Hematopoietic multipotent progenitor cell treated with erythropoietin and hydrocortisone succinate and interleukin-3 and kit ligand, for 17 days (in vitro differentiated cells): Measurements from ENCODE around the gene GSTM2.
"Not testable (repeated sequence)": the region's sequence is repeated elsewhere in the genome, so short reads cannot be mapped to it uniquely, and the experiment has no call there.

ENCODE experiments used
- DNase-seq: peaks from one replicate; pipeline ENCODE4 v3.0.0-alpha.2; 2015; ENCODE audit warnings: low spot score

The GSTM2 gene

GRCh38 chr1:109644670-109645069 is 23.2 kb upstream of the GSTM2 start:
- DNase-seq: no peak

- DNase-seq: no peak
These were observed 18.4 kb upstream of the GSTM2 start for GRCh38 chr1:109649491-109649914.

- no peak for DNase-seq
These were observed 17.2 kb upstream of the GSTM2 start for GRCh38 chr1:109650609-109651008.

GRCh38 chr1:109652402-109652801 is 15.5 kb upstream of the GSTM2 start:
- no peak for DNase-seq

GRCh38 chr1:109653306-109653705 is 14.6 kb upstream of the GSTM2 start:
- no peak for DNase-seq

GRCh38 chr1:109654519-109654918 is 13.3 kb upstream of the GSTM2 start:
- no peak for DNase-seq

GRCh38 chr1:109655615-109656519 is 12.0 kb upstream of the GSTM2 start, which contains the start of gene GSTM4:
Gene GSTM4, plus strand, starts transcription at chr1:109656099. Its CDS starts 291 bp downstream, at chr1:109656390.
- no peak for DNase-seq

GRCh38 chr1:109657395-109657794 is 10.5 kb upstream of the GSTM2 start:
- DNase-seq: no peak

- DNase-seq: no peak
These were observed 9.9 kb upstream of the GSTM2 start for GRCh38 chr1:109657970-109658369.

- no peak for DNase-seq
These were observed 9.3 kb upstream of the GSTM2 start for GRCh38 chr1:109658533-109659042.

GRCh38 chr1:109659145-109659544 is 8.7 kb upstream of the GSTM2 start:
- no peak for DNase-seq

- DNase-seq: no peak
These were observed 7.7 kb upstream of the GSTM2 start for GRCh38 chr1:109659997-109660690.

- not testable (repeated sequence) for DNase-seq
These were observed 7.2 kb upstream of the GSTM2 start for GRCh38 chr1:109660691-109661026.

- no peak for DNase-seq
These were observed 6.5 kb upstream of the GSTM2 start for GRCh38 chr1:109661391-109661790.

GRCh38 chr1:109664671-109665070 is 3.2 kb upstream of the GSTM2 start:
- peak; percentile 1 for DNase-seq

- DNase-seq: peak; percentile 1
These were observed 392 bp downstream of the GSTM2 start for GRCh38 chr1:109668123-109668775.

GRCh38 chr1:109669246-109669948 is 1.5 kb downstream of the GSTM2 start:
- peak; percentile 2 for DNase-seq

- DNase-seq: peak; percentile 1
These were observed 2.1 kb downstream of the GSTM2 start for GRCh38 chr1:109669949-109670302.

- peak; percentile 2 for DNase-seq
These were observed 3.2 kb downstream of the GSTM2 start for GRCh38 chr1:109671067-109671466.

- peak; percentile 1 for DNase-seq
These were observed 6.0 kb downstream of the GSTM2 start for GRCh38 chr1:109673861-109674260.

GRCh38 chr1:109676683-109677381 is 9.0 kb downstream of the GSTM2 start:
- DNase-seq: peak; percentile 3
